ENCODE results near the gene SMO. TPM values are rescaled to one million over a fixed set of nuclear protein-coding genes. Genes with fewer than 3 reads are reported as not detected.

The SMO gene
- total RNA-seq, 2 experiments from 2014 or later: 0.25 to 0.70 TPM

- CTCF ChIA-PET: interaction anchor here (1.0 kb wide), 1 partner anchor 13 kb away, joined by 5 read pairs; no protein-coding TSS in a partner anchor
Measured at GRCh38 chr7:129258649-129259389, 70.4 kb downstream of the SMO start.

GRCh38 chr7:129262324-129262723 is 73.9 kb downstream of the SMO start:
- ChIA-PET POLR2A (no interaction called here), CTCF (interaction anchor here (1.6 kb wide), 1 partner anchor 44 kb away, joined by 4 read pairs; no protein-coding TSS in a partner anchor)

More at GRCh38 chr7:129258649-129259389, 70.4 kb downstream of the SMO start:
- POLR2A ChIA-PET: no interaction called here

Other genes starting within 250 kb of the SMO start
- gene TNPO3, start 133.5 kb upstream of the SMO start, total RNA-seq: 10 to 100 TPM; 75.1 to 75.8 TPM
- 10 to 100 TPM; 17.7 to 19.2 TPM for gene TSPAN33, start 43.9 kb upstream of the SMO start, total RNA-seq
- gene AHCYL2, start 36.4 kb downstream of the SMO start, total RNA-seq: 1 to 10 TPM; 7.0 to 7.6 TPM
- 10 to 100 TPM; 27.8 to 28.9 TPM for gene STRIP2, start 245.8 kb downstream of the SMO start, total RNA-seq